22Rv1 (cell line): ENCODE results near the gene WIPF2.

ENCODE experiments used
- H3K27ac ChIP-seq: fragments of 450-650 bp; 2 replicates; pipeline ENCODE4 v1.5.1; 2017
- ZFX ChIP-seq: fragments of 450-650 bp; IDR thresholded peaks from 2 replicates; pipeline ENCODE4 v1.6.1; 2017; ENCODE audit warnings: antibody characterized with exemption, borderline replicate concordance
- TF ChIP-seq, protein P1 (sequence below): fragments of 450-650 bp; IDR thresholded peaks from 2 replicates; pipeline ENCODE4 v1.5.1; 2017; ENCODE audit warnings: mild to moderate bottlenecking

The WIPF2 gene

DNA sequence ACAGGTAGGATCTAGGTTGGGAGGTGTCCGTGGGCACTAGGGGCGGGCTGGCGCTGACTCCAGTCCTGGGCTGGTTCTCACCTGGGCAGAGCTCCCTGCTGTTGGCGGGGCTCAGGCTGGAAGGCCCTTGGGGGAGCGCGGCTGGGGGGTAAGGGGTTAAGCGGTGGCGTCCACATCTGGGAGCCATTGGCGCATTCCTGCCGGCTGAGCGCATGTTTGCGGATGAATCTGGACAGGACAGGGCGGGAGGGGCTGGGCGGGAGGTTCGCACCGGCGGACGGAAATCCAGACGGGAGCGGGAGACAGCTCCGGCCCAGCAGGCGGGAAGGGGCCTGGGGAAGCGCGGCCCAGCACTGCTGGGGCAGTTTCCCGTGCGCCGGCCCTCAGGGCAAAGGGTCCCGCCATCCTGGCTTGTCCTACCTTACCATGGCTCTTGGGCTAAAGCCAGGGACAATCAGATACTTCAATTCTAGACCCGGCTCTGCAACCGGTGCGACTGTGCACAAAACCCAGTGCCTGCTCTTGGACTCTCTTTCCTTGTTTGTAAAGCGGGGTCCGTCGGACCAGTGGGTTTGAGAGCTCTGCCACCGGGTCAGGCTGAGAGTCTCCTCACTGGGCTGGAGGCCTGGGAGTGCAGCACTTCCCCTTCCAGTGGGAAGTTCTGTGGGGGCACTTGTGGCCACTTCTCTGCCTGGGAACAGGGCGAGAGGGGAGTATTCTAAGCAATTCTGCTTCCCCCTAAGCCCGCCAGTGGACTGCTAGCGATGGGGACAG lies 97.7 kb downstream of the WIPF2 start:
- H3K27ac ChIP-seq: peak overlapping the region; percentile 69
- no peak for TF ChIP-seq ZFX
- TF ChIP-seq, protein P1, sequence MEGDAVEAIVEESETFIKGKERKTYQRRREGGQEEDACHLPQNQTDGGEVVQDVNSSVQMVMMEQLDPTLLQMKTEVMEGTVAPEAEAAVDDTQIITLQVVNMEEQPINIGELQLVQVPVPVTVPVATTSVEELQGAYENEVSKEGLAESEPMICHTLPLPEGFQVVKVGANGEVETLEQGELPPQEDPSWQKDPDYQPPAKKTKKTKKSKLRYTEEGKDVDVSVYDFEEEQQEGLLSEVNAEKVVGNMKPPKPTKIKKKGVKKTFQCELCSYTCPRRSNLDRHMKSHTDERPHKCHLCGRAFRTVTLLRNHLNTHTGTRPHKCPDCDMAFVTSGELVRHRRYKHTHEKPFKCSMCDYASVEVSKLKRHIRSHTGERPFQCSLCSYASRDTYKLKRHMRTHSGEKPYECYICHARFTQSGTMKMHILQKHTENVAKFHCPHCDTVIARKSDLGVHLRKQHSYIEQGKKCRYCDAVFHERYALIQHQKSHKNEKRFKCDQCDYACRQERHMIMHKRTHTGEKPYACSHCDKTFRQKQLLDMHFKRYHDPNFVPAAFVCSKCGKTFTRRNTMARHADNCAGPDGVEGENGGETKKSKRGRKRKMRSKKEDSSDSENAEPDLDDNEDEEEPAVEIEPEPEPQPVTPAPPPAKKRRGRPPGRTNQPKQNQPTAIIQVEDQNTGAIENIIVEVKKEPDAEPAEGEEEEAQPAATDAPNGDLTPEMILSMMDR: no peak; the same call in 1 of the 2 replicates

DNA sequence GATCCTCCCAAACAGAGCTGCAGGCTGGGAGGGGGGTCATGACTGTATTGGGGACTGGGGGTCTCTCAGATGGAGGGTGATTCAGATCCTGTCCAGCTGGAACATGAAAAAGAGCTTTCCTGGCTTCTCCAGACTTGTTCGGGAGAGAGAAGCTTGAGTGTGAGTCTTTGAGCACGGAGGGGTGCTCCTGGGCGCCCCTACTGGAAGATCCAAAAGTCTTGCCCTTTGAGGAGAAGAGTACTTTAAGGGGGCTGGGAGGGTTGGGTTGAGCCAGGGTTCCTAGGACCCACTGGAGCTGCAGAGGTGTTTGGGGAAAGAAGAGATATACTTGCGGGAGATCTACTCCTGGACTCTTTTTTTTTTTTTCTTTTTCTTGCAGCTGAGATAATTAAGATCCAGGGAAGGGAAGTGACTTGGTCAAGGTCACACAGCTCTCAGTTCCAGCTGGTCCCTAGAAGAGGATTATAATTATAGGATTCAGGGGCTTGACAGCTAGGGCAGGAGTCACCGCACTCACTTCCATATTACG lies 98.3 kb downstream of the WIPF2 start:
- TF ChIP-seq ZFX: no peak
- TF ChIP-seq, protein P1: peak; percentile 47
- H3K27ac ChIP-seq: peak overlapping the region; percentile 69

DNA sequence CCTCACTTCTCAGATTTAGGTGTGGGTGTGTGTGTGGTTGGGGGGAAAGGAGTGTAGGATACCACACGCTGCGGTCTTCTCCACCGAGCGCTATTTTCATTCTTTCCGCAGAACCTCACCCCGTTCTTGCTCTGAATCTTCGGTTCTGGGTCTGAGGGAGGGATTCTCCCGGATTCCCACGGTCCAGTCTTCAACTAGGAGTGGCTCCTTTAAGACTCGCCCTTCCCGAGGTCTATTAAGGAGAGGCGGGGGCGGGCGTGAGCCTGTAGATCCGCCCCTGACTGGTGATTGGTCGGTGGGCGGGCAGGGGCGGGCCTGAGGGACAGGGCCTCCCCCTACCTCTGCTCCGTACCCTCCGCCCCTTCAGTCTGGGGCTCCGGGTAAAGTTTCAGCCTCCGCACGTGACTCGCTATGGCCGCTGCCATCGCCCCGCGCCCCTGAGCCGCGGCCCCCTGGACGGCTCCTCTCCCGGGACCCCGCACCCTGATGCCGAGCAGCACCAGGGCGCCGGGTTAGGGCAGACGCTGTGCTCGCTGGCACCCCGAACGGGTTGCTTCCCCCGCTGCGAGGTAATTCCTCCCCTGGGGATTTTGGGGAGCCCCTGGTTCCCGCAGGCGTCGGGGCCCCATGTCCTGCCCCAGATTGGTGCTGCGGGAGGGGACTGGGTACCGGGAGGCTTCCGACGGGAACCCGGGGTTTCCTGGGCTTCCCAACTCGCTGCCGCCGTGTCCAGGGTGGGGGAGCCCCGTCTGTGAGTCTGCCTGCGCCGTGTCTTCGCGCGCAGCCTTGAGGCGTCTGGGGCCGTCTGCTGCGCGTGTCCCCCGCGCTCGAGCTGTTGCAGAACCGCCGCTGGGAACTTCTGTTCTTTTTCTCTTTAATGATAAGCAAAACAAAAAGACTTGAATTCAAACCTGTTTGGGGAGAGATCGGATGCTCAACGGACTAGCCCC lies 99.1 kb downstream of the WIPF2 start:
- H3K27ac ChIP-seq: peak overlapping the region; percentile 69

DNA sequence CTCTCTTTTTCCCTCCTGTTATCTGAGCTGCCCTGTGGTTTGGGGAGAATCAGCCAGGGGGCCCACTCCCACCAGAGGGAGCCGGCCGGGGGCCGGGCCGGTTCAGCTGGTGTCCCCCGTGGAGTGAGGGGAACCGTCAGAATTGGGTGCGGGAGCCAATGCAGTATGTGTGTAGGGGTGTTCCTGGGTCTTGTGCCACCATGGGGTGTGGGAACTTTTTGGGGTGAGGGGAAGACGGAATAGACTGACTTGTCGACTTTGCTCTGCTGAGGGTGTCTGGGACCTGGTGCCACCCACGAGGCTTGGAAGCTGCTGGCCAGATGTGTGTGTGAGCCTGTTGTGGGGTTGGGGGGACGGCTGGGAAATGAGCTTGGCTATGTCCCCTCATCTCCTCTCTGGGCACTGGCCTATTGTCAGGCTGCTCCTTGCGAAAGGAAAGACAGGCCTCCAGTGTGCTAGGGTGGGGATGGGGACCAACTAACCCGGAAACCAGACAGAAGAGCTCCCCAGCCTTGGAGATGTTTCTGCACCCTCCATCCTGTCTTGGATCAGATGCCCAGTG lies 99.8 kb downstream of the WIPF2 start:
- peak overlapping the region; percentile 69; the same call in 1 of the 2 replicates for H3K27ac ChIP-seq
- TF ChIP-seq, protein P1: no peak
- TF ChIP-seq ZFX: no peak

More for the DNA sequence above, 99.1 kb downstream of the WIPF2 start:
- TF ChIP-seq ZFX: no peak
- TF ChIP-seq, protein P1: no peak

DNA sequence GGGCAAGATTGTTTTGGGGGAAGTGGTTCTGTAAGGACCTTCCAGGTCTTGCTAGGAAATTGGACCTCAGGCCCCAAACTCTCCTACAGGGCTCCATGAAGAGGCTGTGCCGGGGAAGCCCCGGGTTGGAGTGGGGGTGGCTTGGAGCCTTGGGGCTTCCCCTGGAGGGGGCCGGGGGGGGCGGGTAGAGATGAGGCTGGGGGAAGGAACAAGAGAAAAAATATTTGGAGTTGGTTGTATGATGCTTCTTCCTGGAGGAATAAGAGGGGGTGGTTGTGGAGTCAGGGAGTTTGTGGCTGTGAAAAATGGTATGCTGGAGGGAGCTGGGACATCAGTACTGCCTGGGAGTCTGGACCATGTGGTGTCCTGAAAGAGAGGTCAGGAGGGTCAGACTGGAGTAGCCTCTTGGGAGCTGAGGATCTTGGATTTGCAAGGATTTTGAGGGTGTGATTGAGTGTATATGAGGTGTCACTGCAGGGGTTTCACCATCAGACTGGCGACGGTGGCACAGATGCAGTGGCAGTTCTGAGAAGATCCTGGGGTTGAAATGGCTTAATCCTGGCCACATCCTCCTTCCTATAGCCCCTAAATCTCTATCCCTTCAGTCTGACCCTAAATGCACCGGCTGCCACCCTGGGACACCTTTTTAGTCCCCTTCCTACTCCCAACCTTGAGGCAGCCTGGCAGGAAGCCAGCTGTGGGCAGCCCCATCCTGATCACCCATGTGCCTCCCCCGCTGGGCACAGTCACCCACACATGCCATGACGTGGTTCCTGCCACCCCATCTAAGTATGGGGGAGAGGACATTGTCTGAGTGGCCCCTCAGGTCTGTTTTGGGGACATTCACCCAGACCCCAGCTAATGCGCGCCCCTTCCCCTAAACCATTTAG lies 100.8 kb downstream of the WIPF2 start:
- TF ChIP-seq, protein P1: no peak
- H3K27ac ChIP-seq: no peak overlapping the region

DNA sequence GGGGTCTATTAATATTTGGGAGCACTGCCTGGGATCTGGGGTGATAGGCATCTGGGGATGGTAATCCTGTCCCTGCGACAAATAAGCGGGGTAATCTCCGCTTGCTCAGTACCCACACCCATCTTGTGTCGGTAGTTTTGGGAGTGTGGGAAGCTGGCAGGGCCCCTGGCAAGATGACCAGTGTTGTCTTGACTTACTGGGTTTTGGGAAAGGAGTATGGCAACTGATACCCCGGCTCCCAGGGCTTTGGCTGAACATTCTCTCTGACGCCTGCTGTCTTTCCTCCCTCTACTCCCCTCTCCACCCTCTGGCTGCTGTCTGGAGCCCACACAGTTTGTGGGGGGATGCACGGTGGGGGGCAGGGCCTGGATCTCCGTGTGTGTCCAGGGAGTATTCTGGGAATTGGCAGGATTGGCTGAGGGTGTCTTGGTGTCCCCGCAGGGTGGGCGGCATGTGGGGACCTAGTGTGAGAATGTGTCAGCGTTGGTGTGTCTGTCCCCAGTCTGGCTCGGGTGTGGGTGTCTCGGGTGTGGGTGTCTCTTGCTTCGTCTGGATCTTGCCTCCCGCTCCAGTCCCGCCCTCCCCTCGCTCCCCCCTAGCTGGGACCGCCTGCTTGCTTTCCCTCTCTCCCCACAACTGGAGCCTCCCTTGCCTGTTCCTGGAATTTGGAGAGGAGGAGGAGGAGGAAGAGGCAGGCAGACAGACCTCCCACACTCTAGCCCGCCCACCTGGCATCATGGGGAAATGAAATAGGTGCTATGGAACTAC lies 101.8 kb downstream of the WIPF2 start:
- no peak overlapping the region for H3K27ac ChIP-seq
- no peak for TF ChIP-seq ZFX
